Fibroblast of skin of scalp (primary cell): ENCODE measurements around the gene MARF1.
"Not testable (repeated sequence)": the region's sequence is repeated elsewhere in the genome, so short reads cannot be mapped to it uniquely, and the experiment has no call there.

Experiments used
- DNase-seq: peaks from one replicate; pipeline ENCODE4 v3.0.0-alpha.2; 2013

MARF1 gene

DNA sequence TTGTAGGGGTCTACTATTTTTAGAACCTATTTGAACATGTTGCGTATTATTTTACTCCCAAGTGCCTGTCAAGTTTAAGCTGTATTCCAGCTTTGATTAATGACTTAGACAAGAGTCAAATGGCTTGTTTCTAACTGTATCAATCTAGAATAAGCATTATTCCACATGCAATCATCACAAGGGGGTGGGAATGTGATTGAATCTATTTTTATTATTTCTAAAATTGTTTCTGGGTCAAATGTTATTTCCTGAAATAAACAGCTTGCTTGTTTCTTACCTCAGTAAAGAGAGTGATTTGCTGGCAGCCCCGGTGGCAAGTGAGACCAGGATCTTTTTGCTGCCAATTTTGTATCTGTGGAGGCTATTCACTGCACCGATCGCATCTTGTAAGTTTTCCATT lies 21.5 kb downstream of the MARF1 start:
- no peak for DNase-seq

DNA sequence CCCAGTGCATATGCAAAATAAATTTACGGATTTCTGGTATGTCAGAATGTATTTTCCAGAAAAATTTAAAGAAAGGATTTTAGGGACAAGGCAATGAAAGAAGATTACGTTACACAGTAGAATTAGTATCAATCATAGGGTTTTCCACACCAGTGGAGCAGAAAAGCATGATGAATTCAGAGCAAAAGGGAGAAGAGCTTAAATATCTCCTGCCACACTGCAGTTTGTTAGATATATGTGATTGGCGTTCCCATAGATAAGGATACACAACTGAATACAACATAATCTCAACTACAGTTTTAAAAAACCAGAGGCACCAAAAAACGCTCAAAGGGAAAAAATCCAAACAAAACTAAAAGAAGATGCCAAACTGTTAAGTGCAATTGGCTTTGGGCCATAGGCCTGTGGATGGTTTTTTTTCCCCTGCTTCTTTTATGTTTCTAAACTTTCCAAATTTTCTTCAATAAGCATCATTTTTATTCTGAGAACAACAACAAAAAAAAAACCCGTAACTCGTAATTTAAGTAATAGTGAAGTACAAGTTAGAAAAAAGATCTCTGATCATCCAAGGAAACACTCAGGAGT lies 22.3 kb downstream of the MARF1 start:
- no peak for DNase-seq

DNA sequence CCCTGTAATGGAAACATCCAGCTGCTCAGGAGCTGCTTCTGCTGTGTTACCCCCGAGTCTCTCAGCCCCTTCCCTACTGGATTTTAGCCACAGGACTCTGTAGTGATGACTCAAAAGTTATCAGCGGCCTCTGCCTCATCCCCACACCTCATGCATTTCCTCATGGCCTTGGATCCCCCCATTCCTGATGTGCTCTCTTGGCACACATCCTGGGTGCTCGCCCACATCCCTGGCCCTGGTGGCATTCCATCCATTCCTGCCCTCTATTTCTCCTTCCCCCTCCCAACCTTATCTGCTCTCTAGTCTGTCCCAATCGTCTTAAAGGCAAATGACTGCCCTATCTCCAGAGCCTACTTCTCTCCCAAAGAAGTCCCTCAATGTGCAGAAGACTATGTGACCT lies 24.6 kb downstream of the MARF1 start:
- peak; percentile 66 for DNase-seq

DNA sequence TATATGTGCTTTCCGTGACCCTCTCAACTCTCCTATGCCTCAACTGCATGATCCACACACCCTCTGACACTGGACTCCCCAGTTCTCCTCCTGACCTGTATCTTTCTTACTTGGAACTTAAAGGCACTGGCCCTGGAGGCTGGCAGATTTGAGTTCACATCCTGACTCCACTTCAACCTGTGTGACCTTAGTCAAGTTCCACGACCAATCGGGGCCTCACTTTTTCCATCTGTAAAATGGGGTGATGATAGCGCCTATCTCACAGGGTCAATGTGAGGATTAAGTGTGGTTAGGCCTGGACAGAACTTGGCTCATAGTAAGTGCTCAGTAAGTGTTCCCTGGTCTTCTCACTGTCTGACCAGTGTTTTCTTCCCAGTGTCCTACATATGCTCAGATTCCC lies 25.1 kb downstream of the MARF1 start:
- no peak for DNase-seq

DNA sequence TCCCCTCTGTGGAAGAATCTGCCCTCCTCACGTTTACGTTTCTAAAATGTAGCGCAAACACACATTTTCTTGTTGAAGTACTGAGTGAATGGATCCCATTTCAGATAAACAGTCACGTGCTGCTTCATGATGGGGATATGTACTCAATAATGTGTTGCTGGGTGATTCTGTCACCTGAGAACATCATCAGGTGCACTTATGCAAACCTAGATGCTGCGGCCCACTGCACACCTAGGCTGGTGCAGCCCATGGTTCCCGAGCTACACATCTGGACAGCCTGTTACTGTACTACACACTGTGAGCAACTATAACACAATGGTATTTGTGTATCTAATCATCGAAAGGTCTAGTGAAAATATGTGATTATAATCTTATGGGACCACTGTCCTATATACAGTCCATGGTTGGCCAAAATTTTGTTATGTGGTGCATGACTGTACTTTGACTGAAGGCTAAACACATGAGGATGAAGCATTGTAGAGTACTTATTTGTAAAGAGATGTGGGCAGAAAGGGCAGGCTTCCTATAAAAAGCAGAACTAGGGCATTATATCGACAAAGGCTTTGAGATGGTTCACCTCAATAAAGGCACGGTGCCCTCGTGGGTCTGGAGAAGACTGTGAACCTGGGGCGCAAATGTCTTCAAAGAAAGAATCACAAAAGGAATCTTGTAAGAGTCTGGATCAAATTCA lies 26.3 kb downstream of the MARF1 start:
- no peak for DNase-seq

DNA sequence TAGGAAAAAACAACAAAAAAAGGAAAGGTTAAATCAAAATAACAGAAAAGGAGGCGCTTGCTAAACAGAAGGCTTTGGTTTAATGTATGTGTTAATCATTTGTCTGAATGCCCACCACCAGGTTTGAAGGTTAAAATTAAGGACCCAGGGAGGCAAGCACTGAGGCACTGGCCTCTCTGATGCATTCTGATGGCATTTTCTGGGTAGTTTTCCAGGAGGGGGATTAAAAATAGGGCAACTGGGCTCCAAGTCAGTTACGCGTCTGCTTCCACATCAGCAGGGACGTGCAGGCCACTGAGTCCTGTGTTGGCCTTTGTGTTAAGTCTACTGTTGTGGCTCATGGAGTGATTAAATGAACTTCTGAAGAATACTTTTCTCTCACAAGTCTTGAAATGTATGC lies 26.9 kb downstream of the MARF1 start:
- no peak for DNase-seq

DNA sequence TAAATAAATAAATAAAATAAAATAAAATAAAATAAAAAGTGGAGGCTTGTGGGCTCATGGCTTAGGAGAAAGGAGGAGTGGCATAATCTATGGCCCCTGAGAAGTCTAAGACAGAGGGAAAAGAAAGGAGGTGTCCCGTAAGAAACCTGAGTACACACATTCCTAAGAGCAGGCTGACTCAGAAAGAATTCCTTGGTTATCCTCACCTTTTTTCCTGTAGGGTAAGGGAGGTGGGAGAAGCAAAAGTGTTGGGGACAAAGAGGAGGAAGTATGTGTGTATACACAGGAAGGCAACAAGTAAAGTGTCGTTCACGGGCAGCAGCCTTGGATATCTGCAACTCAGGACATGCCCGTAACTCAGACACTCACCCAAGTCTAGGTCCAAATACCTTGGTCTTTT lies 29.3 kb downstream of the MARF1 start:
- no peak for DNase-seq

DNA sequence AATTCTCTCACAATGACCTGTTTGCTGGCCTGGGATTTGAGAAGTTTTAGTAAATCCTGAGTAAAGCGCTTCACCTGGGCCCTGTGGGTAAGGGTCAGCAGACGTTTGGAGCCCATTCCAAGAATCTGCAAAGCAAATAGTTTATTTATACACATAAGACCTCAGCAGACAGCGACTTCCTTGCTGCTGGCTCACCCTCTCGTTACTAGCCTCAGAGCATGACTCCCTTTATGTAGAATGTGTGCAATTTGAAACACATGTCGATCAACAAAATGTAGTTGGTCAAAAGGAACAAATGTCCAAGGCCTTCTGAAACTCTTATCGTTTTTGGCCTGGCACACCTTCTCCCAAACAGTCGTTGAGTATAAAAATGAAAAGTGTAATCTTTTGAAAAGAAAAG lies 31.3 kb downstream of the MARF1 start:
- DNase-seq = no peak

DNA sequence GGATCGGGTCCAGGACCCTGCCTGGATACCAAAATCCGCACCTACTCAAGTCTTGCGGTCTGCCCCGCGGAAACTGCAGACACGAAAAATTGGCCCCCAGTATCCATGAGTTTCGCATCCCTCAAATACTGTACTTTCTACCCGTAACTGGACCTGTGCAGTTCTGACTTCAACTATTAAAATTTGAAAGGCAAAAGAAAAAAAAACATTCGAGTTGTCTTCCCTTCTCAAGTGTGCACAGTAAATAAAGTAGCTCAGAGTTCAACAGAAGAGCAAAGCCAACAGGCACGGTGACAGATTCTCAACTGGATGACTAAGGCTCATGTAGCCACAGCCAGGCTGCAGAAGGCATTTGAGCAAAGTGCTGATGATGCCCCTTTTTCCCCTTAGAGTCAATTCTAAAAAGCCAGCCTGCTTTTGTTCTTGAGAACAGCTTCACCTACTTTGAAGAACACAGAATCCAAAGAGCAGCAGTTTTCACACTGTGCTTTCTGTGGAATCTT lies 32.5 kb downstream of the MARF1 start:
- DNase-seq = no peak

DNA sequence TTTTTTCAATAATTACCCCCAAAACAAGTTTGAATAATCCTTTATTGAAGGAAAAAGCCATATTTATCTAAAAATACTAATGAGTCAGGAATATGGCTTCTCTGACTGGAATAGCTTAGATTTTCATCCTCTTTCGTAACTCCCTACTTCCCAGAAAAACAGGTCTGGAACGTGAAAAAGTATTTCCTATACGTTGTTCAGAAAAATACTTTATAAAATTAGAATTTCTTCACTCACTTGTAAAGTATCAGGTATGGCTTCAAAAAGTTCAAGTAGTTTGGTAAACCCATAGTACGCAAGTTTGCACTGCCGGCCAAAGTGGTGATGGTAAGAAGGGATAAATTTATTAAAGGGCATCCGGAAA lies 33.7 kb downstream of the MARF1 start:
- no peak for DNase-seq

DNA sequence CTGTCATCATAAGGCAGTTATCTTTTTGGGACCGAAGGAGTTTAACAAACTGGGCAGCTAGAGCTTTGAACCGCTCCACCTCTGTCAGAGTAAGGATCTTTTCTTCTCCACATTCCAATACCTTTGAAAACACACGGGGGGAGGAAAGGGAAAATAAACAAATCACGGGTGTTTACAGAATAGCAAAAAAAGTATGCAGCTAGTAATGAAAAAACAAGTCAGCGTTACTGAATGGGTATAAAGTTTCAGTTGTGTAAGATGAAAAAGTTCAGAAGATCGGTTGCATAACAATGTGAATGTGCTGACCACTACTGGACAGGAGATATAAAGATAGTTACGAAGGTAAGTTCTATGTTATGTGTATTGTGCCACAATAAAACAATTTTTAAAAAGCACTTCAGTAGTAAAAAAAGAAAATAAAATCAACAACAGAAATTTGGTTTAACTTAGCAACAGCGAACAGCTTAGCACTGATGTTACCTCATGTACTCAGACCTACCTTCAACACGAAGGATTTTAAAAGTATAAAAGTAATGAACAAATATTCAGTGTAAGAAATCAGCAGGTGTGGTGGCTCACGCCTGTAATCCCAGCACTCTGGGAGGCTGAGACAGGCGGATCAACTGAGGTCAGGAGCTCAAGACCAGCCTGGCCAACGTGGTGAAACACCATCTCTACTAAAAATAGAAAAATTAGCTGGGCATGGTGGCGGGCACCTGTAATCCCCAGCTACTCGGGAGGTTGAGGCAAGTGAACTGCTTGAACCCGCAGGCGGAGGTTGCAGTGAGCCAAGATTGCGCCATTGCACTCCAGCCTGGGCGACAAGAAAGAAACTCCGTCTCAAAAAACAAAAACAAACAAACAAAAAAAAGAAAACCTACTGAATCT lies 34.3 kb downstream of the MARF1 start:
- DNase-seq = no peak

DNA sequence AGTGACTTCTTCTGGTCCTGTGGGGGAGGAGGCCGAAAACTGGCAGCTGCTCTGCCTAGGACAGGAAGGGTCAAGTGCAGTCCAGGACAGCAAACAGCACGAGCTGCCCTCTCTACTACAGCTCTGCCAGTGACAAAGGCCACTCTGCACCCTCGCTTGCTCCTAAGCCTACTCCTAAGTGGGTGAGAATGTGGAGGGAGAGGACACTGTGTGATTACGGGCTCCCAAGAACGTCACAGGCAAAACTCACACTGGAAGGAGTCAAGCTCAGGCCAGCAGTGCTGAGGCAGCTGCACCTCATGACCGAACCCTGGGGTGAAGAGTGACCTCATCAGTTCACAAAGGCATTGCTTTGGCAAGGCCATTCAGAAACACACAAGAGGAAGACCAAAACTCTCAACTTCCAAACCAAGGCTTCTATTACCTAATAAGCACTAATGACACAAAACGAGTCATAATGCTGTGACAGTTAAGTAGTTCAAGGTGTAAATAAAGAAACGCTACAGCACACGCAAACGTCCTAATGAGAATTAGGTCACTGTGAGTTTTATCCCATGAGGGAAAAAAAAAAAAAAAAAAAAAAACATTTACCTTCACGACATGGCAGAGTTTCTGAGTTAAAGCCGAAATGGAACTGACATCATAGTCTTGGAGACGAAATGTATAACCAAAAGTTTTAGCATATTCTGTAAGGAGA lies 35.1 kb downstream of the MARF1 start:
- no peak for DNase-seq

DNA sequence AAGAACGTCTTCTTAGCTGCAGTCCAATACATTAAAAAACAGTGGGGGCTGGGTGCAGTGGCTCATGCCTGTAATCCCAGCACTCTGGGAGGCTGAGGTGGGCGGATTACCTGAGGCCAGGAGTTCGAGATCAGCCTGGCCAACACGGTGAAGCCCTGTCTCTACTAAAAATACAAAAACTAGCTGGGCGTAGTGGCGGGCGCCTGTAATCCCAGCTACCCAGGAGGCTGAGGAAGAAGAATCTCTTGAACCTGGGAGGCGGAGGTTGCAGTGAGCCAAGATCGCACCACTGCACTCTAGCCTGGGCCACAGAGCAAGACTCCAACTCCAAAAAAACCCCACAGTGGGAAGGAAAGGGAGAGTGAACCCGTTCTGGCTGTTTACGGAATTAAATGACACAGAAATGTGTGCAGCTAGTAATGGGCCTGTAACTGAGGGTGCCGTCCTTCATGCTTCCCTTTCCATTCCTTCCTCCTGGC lies 35.7 kb downstream of the MARF1 start:
- not testable (repeated sequence) for DNase-seq

DNA sequence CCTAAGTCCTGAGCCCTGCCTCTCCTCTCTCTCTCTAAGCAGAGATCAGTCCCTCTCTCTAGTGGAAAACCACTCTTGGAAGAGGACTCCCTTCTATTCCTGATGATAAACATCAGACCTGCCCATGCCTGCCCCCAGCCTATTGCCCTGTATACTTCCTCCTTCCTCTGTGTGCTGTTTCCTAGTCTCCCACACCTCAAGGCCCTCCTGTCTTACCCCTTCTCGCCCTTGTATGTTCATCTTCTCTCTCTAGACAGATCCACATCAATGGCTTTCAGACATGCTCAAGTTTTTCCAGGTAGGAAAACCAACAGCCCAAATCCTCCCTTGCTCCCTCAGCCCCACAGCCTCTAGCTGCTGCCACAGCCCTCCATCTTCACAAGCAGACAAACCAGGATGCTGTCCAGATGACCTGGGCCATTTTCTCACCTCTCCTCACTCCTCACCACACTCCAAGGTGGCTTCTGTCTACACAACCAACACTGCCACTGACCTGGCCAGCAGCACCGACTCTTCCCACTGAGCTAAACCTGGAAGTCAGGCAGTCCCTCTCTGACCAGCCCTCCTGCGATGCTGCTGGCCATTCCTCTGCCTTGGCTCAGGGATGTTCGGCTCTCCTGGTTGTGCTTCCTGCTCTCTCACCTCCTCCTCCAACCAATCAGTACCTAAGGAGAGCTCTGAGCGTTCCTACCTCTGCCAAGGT lies 36.3 kb downstream of the MARF1 start:
- no peak for DNase-seq

DNA sequence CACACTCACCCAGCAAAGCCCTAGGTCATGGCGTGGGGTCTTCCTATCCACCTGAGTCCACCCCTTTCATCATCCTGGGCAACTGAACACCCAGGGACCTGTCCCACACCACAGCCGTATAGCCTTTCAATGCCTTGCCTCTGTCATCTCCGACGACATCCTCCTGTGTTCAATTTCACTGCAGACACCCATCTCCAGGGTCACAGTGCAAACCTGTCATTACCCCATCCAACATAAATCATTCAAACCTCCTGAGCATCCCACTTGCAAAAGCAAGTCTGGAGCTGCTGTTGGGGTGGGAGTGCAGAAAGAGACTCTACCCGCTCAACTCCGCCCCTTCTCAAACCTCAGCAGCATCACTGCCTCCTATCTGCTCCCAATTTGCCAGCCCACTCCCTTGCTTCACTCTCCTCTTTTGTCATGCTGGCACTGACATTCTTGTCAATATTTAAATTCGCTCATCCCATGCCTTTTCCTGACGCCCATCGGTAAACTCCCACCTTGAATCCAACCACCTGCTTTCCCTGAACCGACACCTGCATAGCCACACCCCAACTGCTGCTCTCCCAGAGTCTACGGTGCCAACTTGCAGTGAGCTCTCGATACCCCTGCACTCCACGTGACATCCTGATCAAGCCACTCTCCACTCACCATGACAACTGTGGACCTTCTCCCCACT lies 37.0 kb downstream of the MARF1 start:
- no peak for DNase-seq

DNA sequence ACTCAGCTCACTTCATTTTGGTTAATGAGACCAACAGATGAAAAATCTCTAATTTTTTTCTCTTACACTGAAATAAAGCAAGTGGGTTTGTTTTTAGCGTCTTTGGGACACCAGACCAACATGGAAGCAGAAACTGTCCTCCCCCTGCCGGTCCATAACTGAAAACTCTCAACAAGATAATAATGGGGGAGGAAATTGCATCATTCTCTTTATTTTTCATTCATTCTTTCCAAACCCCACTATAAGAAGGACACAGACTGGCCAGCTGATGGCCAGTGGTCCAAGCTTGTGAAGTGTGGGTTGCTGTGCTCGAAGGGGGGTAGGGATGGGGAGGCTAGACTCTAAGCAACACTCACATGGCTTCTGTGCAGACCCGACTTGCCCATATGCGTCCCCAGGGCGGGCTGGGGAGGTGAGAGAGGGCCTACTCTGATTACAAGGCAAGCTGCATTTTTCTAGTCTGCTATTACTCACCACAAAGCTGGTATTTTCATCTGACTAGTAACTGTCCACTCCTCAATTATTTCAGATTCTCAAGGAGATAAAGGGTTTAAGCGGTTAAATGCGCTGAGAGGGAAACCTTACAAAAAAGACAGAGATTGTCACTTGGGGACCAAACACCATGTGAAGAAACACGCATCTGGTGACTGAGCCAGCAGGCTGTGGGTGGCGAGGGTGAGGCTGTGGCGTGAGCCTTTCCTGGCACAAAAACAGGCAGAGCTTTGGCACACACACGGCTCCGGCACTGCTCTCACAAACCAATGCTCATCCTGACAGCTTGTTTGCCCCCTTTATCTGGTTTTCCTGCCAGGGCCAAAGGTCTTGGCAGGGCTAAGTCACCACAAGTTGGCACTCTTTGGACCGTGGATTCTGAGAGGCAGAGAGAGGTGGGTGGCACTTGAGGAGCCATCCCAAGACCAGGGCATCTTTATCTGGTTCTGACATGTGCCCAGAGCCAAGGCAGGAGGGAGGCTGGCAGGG lies 38.2 kb downstream of the MARF1 start:
- no peak for DNase-seq

DNA sequence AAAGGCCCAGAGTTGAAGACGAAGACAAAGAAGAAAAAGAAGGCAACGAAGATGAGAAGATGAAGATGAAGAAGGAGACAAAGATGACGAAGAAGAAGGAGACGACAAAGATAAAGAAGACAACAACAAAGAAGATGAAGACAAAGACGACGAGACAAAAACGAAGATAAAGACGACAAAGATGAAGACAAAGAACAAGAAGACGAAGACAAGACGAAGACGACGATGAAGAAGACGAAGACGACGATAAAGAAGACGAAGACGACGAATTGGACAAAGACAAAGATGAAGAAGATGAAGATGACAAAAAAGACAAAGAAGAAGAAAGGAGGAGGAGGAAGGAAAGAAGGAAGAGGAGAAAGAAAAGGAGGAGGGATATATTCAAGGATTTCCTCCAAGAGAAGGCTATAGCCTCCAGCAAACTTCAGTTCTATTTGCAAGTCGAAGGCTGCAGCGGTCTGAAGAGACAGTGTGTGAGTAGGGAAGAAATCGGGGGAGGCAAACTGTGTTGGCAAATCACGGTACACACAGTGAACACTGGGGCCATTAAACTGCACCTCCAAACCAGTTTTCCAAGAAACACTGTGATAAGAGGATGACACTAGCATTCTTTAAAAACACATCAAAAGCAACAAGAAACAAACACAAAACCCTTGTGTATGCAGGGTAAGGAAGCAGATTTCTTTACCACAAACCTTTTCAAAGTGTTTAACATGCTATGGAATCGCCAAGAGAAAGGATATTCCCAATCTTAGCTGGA lies 40.5 kb downstream of the MARF1 start:
- DNase-seq = no peak

DNA sequence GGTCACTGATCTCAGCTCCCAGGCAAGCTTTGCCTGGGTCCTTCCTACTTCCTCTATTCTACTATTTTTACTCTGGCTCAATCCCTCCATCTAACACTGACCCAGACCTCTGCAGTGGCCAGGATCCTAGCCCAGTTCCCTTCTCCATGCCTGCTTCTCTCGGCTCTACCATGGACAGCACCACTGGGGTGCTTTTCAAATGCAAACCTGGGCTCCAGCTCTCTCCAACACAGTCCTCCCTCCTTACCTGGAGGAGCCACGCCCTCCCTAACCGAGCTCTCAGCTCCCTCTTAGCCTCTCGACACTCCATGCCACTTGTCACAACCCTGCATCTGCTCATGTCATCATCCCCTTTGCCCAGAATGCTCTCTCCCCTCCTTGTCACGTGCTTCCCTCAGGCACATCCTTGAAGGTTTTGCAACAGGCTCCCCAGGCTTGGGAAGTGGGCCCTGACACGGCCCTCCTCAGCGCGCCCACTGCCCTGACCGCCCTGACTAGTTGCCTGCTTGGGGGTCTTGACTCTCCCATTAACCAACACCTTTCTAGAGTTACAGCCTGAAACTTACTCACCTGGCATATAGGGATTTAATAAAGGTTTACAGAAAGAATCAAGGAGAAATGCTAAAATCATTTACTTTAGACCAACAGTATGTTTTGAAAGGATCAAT lies 41.6 kb downstream of the MARF1 start:
- DNase-seq = no peak
